GM12878 (cell line): ENCODE results near the gene MEGF9. TPM values are rescaled to one million over a fixed set of nuclear protein-coding genes. Genes with fewer than 3 reads are reported as not detected.

Source experiments
- ATAC-seq: fragments of 200-7000 bp; cut with Tn5 transposase; 3 replicates; pipeline ENCODE4 v1.9.1; 2020; ENCODE audit warnings: mild to moderate bottlenecking, moderate library complexity
- BruUV-seq: library from RNA; stranded (reverse); fragments of 400-500 nt; replicated peaks from 2 replicates; lab custom pipeline; 2021; lab: Mats Ljungman, UMichigan
- CTCF ChIA-PET: fragments of 300-600 bp; sonication (Branson Sonifier 250); formaldehyde crosslinking; extraction: SDS; loops from one replicate; lab custom pipeline; 2021; ENCODE audit warnings: inconsistent platforms; lab: Yijun Ruan, JAX
- POLR2A ChIA-PET: fragments of 350-600 bp; formaldehyde crosslinking; extraction: SDS; loops from one replicate; lab custom pipeline; 2021; ENCODE audit warnings: inconsistent platforms; lab: Charles Lee
- RAD21 ChIA-PET: fragments of 300-600 bp; sonication (Branson Sonifier 250); formaldehyde crosslinking; loops from one replicate; lab custom pipeline; 2023; ENCODE audit warnings: antibody characterized with exemption; ENCODE audit not compliant: unreplicated experiment; lab: Charles Lee
- SMC1A ChIA-PET: fragments of 300-600 bp; sonication (Branson Sonifier 250); formaldehyde crosslinking; loops from one replicate; lab custom pipeline; 2023; ENCODE audit not compliant: unreplicated experiment, uncharacterized antibody; lab: Charles Lee
- DNase-seq: peaks from one replicate; pipeline ENCODE4 v3.0.0-alpha.2; 2011; ENCODE audit warnings: low read depth, low spot score
- FAIRE-seq: peaks from 3 replicates; lab custom pipeline; 2011; peaks lifted over from hg19 to GRCh38; lab: Jason Lieb, UNC
- H2AFZ ChIP-seq: 2 replicates; pipeline ENCODE4 v1.6.0; 2011; ENCODE audit warnings: low read depth, low read length, control low read depth; ENCODE audit not compliant: control insufficient read depth
- H3K27ac ChIP-seq: 2 replicates; pipeline ENCODE4 v1.5.1; 2011; ENCODE audit warnings: control low read depth; ENCODE audit not compliant: control insufficient read depth, insufficient read depth
- H3K27me3 ChIP-seq, 2 experiments: replicated peaks in 1 of 2; 2 replicates each; pipeline versions ENCODE4 v1.6.0 to v1.6.1; 2011; ENCODE audit warnings: low read length in 1 of 2; ENCODE audit not compliant: control insufficient read depth in 2 of 2, insufficient read depth in 2 of 2
- H3K36me3 ChIP-seq, 2 experiments: 2 replicates each; pipeline ENCODE4 v1.5.1; 2011; ENCODE audit warnings: low read length in 1 of 2; ENCODE audit not compliant: control insufficient read depth in 2 of 2, insufficient read depth in 2 of 2
- H3K4me1 ChIP-seq: 2 replicates; pipeline ENCODE4 v1.6.1; 2011; ENCODE audit warnings: mild to moderate bottlenecking, low read length, moderate library complexity, mixed read lengths; ENCODE audit not compliant: control insufficient read depth, insufficient read depth
- H3K4me2 ChIP-seq: 2 replicates; pipeline ENCODE4 v1.6.0; 2011; ENCODE audit warnings: control low read depth; ENCODE audit not compliant: control insufficient read depth, insufficient read depth
- H3K4me3 ChIP-seq: fragments of 200-600 bp; sonication (generic); 2 replicates; pipeline ENCODE4 v1.5.1; 2016
- H3K79me2 ChIP-seq: 2 replicates; pipeline ENCODE4 v1.6.0; 2011; ENCODE audit warnings: low read length; ENCODE audit not compliant: control insufficient read depth, insufficient read depth
- H3K9ac ChIP-seq: 2 replicates; pipeline ENCODE4 v1.8.0; 2011; ENCODE audit warnings: low read length, control low read depth, mixed read lengths; ENCODE audit not compliant: control insufficient read depth, insufficient read depth
- H3K9me3 ChIP-seq: replicated peaks from 3 replicates; pipeline ENCODE4 v1.5.1; 2011; ENCODE audit warnings: mild to moderate bottlenecking, low read length; ENCODE audit not compliant: control insufficient read depth, insufficient read depth
- H4K20me1 ChIP-seq: 2 replicates; pipeline ENCODE4 v1.6.0; 2011; ENCODE audit not compliant: control insufficient read depth, insufficient read depth
- BACH1 ChIP-seq: fragments of 450-650 bp; IDR thresholded peaks from 2 replicates; pipeline ENCODE4 v1.6.1; 2017; ENCODE audit warnings: mild to moderate bottlenecking, borderline replicate concordance
- BCL11A ChIP-seq: IDR thresholded peaks from 2 replicates; pipeline ENCODE4 v1.6.1; 2011; ENCODE audit warnings: low read depth, low read length
- BMI1 ChIP-seq: fragments of 450-650 bp; IDR thresholded peaks from 2 replicates; pipeline ENCODE4 v1.6.1; 2016; ENCODE audit warnings: mild to moderate bottlenecking, moderate library complexity, borderline replicate concordance
- FOS ChIP-seq: IDR thresholded peaks from 3 replicates; pipeline ENCODE4 v1.6.1; 2011; ENCODE audit warnings: borderline replicate concordance; ENCODE audit not compliant: insufficient read length; ENCODE audit errors: extremely low read depth
- KLF5 ChIP-seq: fragments of 450-650 bp; IDR thresholded peaks from 2 replicates; pipeline ENCODE4 v1.6.1; 2014; ENCODE audit warnings: mild to moderate bottlenecking; ENCODE audit not compliant: partially characterized antibody
- MEF2B ChIP-seq: fragments of 450-650 bp; IDR thresholded peaks from 2 replicates; pipeline ENCODE4 v1.6.1; 2018; ENCODE audit warnings: mild to moderate bottlenecking, moderate library complexity; ENCODE audit not compliant: partially characterized antibody, poor library complexity, severe bottlenecking
- MYB ChIP-seq: fragments of 150-350 bp; IDR thresholded peaks from 2 replicates; pipeline ENCODE4 v1.6.1; 2014; ENCODE audit warnings: mild to moderate bottlenecking, low read depth, low read length, borderline replicate concordance
- NFYA ChIP-seq: IDR thresholded peaks from 2 replicates; pipeline ENCODE4 v1.6.1; 2011; ENCODE audit warnings: low read depth, mild to moderate bottlenecking, low read length, improper control_type of control experiment, borderline replicate concordance
- RELA ChIP-seq: fragments of 450-650 bp; IDR thresholded peaks from 2 replicates; pipeline ENCODE4 v1.8.0; 2014; ENCODE audit warnings: borderline replicate concordance; ENCODE audit not compliant: partially characterized antibody
- SMARCA5 ChIP-seq: fragments of 450-650 bp; IDR thresholded peaks from 2 replicates; pipeline ENCODE4 v1.6.1; 2017; ENCODE audit warnings: mild to moderate bottlenecking
- STAT3 ChIP-seq: IDR thresholded peaks from 2 replicates; pipeline ENCODE4 v1.6.1; 2011; ENCODE audit warnings: low read depth, low read length, improper control_type of control experiment
- WRNIP1 ChIP-seq: IDR thresholded peaks from 2 replicates; pipeline ENCODE4 v1.6.1; 2011; ENCODE audit warnings: low read depth, low read length, improper control_type of control experiment, borderline replicate concordance
- ZNF274 ChIP-seq: IDR thresholded peaks from one replicate; pipeline ENCODE4 v1.8.0; 2011; ENCODE audit not compliant: insufficient read length, insufficient read depth
- in situ Hi-C: fragments of 300-500 bp; cut with MboI; formaldehyde crosslinking; loops from 9 replicates; pipeline ENCODE4 v1.14.3; 2018; ENCODE audit warnings: mixed read lengths
- intact Hi-C: fragments of 100-400 bp; cut with micrococcal nuclease; formaldehyde crosslinking; loops from one replicate; pipeline ENCODE4 v1.14.2; 2022; ENCODE audit not compliant: unreplicated experiment
- polyA plus RNA-seq, 11 experiments: library from polyadenylated mRNA; depleted of rRNA in 4 of 11; unstranded in 6 of 11; stranded (reverse) in 5 of 11; fragments of >200 nt; fragmentation: Nextera tagmentation in 4 of 11; fragmentation: Illumina TruSeq in 1 of 11; extraction: Ambion mirVana in 4 of 11; extraction: Trizol in 1 of 11; gene quantifications; 1 replicate in 1 of 11; 2 replicates in 10 of 11; pipeline versions ENCODE4 v1.2.1 to v1.2.3, GENCODE V29; 2011 to 2016; ENCODE audit warnings: inconsistent platforms in 2 of 11, missing spikeins in 2 of 11, low read depth in 1 of 11
- total RNA-seq, 4 experiments: library from RNA; depleted of rRNA in 3 of 4; stranded (reverse); fragments of >200 nt in 3 of 4; fragmentation: Illumina TruSeq in 1 of 4; extraction: Trizol in 1 of 4; gene quantifications; 2 replicates each; pipeline versions ENCODE4 v1.2.1 to v1.2.3, GENCODE V29; 2013 to 2021
- TF ChIP-seq, protein P1 (sequence below): fragments of 450-650 bp; IDR thresholded peaks from 2 replicates; pipeline ENCODE4 v1.6.1; 2016; ENCODE audit warnings: mild to moderate bottlenecking

The MEGF9 gene
- total and polyA plus RNA-seq, 10 of the 15 experiments (the other 5 are each of a cell fraction or from before 2014, with no cell fraction given): 0.71 to 5.1 (median 2.6) TPM

DNA sequence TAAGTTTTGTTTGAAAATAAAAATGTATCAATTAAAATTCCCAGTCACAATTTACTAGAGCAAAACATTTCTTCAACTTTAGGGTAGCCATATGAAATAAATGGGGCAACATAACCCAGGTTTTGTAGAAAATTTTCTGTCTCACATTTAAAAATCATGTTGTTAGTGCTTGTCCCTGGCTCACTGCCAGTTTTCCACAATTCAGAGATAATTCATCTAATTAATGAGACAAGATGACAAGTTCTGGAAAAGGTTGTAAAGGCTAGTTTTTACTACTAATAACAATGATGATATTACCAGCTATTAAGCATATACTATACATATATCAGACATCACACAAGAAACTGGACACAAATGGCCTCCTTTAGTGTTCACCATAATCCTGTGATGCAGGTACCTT is 45.9 kb downstream of the MEGF9 start (continued):
- TF ChIP-seq, protein P1, sequence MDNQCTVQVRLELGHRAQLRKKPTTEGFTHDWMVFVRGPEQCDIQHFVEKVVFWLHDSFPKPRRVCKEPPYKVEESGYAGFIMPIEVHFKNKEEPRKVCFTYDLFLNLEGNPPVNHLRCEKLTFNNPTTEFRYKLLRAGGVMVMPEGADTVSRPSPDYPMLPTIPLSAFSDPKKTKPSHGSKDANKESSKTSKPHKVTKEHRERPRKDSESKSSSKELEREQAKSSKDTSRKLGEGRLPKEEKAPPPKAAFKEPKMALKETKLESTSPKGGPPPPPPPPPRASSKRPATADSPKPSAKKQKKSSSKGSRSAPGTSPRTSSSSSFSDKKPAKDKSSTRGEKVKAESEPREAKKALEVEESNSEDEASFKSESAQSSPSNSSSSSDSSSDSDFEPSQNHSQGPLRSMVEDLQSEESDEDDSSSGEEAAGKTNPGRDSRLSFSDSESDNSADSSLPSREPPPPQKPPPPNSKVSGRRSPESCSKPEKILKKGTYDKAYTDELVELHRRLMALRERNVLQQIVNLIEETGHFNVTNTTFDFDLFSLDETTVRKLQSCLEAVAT: no peak
- TF ChIP-seq BCL11A (no peak), BACH1 (no peak), NFYA (no peak)
- TF ChIP-seq, all 136 proteins: peak for 0

- Histone ChIP-seq H4K20me1 (no peaks in the 10 kb centered on the region), H3K36me3 (no peaks in the 10 kb centered on the region), H3K27me3 (no peaks in the 10 kb centered on the region), H3K4me1 (no peaks in the 10 kb centered on the region)
- CTCF ChIA-PET: no interaction called here
- no TSS peak for BruUV-seq
- TF ChIP-seq ZNF274: no peak
- TF ChIP-seq WRNIP1: no peak
- no peak for TF ChIP-seq MEF2B
- no peak for TF ChIP-seq BMI1
- no peak for TF ChIP-seq FOS
- no peak for TF ChIP-seq KLF5
- TF ChIP-seq MYB: no peak
- TF ChIP-seq STAT3: no peak
- TF ChIP-seq RELA: no peak
- no peak for TF ChIP-seq SMARCA5
- TF ChIP-seq, all 136 proteins: peak for 0
- intact Hi-C loops: no loop called here
- FAIRE-seq (no peak), DNase-seq (no peak), ATAC-seq (no peak)
- no peak overlapping the region for H3K9ac ChIP-seq
- no peak overlapping the region for H2AFZ ChIP-seq
- no peak overlapping the region for H3K27ac ChIP-seq
- POLR2A ChIA-PET: no interaction called here
- RAD21 ChIA-PET: no interaction called here
- no peak overlapping the region for H3K4me2 ChIP-seq
- no peak overlapping the region for H3K4me3 ChIP-seq
- SMC1A ChIA-PET: no interaction called here
- in situ Hi-C loops: no loop called here
- no peaks in the 10 kb centered on the region for H3K9me3 ChIP-seq
- no peaks in the 10 kb centered on the region for H3K79me2 ChIP-seq
Observed at GRCh38 chr9:120663950-120664349, 50.3 kb downstream of the MEGF9 start.
